Peyer's patch (tissue), 4 donors: ENCODE measurements around the gene PSMD14. TPM values are rescaled to one million over a fixed set of nuclear protein-coding genes. Genes with fewer than 3 reads are reported as not detected.

ENCODE experiments used
- DNase-seq, 3 donors: peaks; one replicate each; pipeline ENCODE4 v3.0.0-alpha.2; 2017 to 2019
- H3K27ac ChIP-seq, 4 donors: fragments of 200-600 bp; sonication (generic); one replicate each; pipeline ENCODE4 v1.5.1; 2016 to 2019
- H3K27me3 ChIP-seq, 2 donors: fragments of 200-600 bp; sonication (generic); one replicate each; pipeline ENCODE4 v1.5.1; 2019
- H3K36me3 ChIP-seq, 3 donors: fragments of 200-600 bp; sonication (generic); one replicate each; pipeline ENCODE4 v1.5.1; 2016 to 2019
- H3K4me1 ChIP-seq, 4 donors: fragments of 200-600 bp; sonication (generic); one replicate each; pipeline ENCODE4 v1.5.1; 2016 to 2019
- H3K4me3 ChIP-seq, 4 donors: fragments of 200-600 bp; sonication (generic); 1 replicate in 3 of 4; 2 replicates in 1 of 4; pipeline ENCODE4 v1.5.1; 2016 to 2019; ENCODE audit warnings: mild to moderate bottlenecking in 1 of 4
- H3K9me3 ChIP-seq, 4 donors: fragments of 200-600 bp; sonication (generic); one replicate each; pipeline ENCODE4 v1.5.1; 2016 to 2019; ENCODE audit warnings: mild to moderate bottlenecking in 1 of 4
- CTCF ChIP-seq, 6 experiments: fragments of 450-650 bp in 4 of 6; fragments of 200-600 bp in 2 of 6; sonication (generic) in 1 of 6; IDR thresholded peaks; one replicate each; pipeline ENCODE4 v1.5.1; 2017 to 2019; ENCODE audit warnings: antibody characterized with exemption in 6 of 6, mild to moderate bottlenecking in 3 of 6, moderate library complexity in 1 of 6
- POLR2A ChIP-seq, 2 donors: fragments of 450-650 bp; IDR thresholded peaks; one replicate each; pipeline ENCODE4 v1.5.1; 2017; ENCODE audit warnings: antibody characterized with exemption in 2 of 2, mild to moderate bottlenecking in 2 of 2, moderate library complexity in 2 of 2
- small RNA-seq, 2 donors: library from RNA; depleted of rRNA; stranded (forward); fragments of <200 nt; gene quantifications; one replicate each; pipeline ENCODE3, GENCODE V24; 2016
- total RNA-seq, 4 donors: library from RNA; depleted of rRNA; stranded (reverse); fragments of >200 nt; gene quantifications; one replicate each; pipeline ENCODE4 v1.1.0, GENCODE V29; 2016

The PSMD14 gene
- total RNA-seq, 4 donors from 2014 or later: 22.3 to 35.1 (median 24.6) TPM

GRCh38 chr2:161436411-161436810, 128.2 kb downstream of the PSMD14 start:
- H3K27ac ChIP-seq: no peak overlapping the region
- no peak overlapping the region for H3K4me3 ChIP-seq
- TF ChIP-seq CTCF (IDR thresholded peaks at IDR 0.05) (no peak), POLR2A (IDR thresholded peaks at IDR 0.05) (no peak)
- H3K36me3 ChIP-seq: no peaks in the 10 kb centered on the region
- no peaks in the 10 kb centered on the region for H3K27me3 ChIP-seq
- H3K9me3 ChIP-seq: peaks cover 0 to 3% (median 0%) of the 10 kb centered on the region in 4 donors
- no peaks in the 10 kb centered on the region for H3K4me1 ChIP-seq
- DNase-seq: no peak

- TF ChIP-seq POLR2A (IDR thresholded peaks at IDR 0.05) (no peak), CTCF (IDR thresholded peaks at IDR 0.05) (no peak)
- H3K36me3 ChIP-seq: no peaks in the 10 kb centered on the region
- no peak overlapping the region for H3K27ac ChIP-seq
- no peak for DNase-seq
- H3K27me3 ChIP-seq: no peaks in the 10 kb centered on the region
- no peaks in the 10 kb centered on the region for H3K4me1 ChIP-seq
- peaks cover 0 to 3% (median 0%) of the 10 kb centered on the region in 4 donors for H3K9me3 ChIP-seq
- H3K4me3 ChIP-seq: no peak overlapping the region
Measured at GRCh38 chr2:161438598-161438997, 130.4 kb downstream of the PSMD14 start.

GRCh38 chr2:161445097-161445496, 136.9 kb downstream of the PSMD14 start:
- H3K27me3 ChIP-seq: no peaks in the 10 kb centered on the region
- no peak for DNase-seq
- H3K9me3 ChIP-seq: no peaks in the 10 kb centered on the region
- no peak for TF ChIP-seq CTCF (IDR thresholded peaks at IDR 0.05)
- H3K36me3 ChIP-seq: no peaks in the 10 kb centered on the region
- no peaks in the 10 kb centered on the region for H3K4me1 ChIP-seq
- no peak overlapping the region for H3K4me3 ChIP-seq
- no peak overlapping the region for H3K27ac ChIP-seq

- no peak for DNase-seq
- no peak for TF ChIP-seq CTCF (IDR thresholded peaks at IDR 0.05)
- TF ChIP-seq POLR2A (IDR thresholded peaks at IDR 0.05): no peak
- Histone ChIP-seq H3K4me1 (no peaks in the 10 kb centered on the region), H3K4me3 (no peak overlapping the region), H3K27ac (no peak overlapping the region), H3K9me3 (no peaks in the 10 kb centered on the region), H3K27me3 (no peaks in the 10 kb centered on the region), H3K36me3 (no peaks in the 10 kb centered on the region)
Measured at GRCh38 chr2:161448431-161448830, 140.2 kb downstream of the PSMD14 start.

Small RNA genes lying within 50 kb of the gene (small RNA-seq; reads per million reads assigned to genes)
- 0 reads per million in 2 donors for gene RNA5SP108

Other genes starting within 250 kb of the PSMD14 start
- 10 to 100 TPM; 63.8 to 97.7 (median 88.8) TPM for gene TANK, start 148.0 kb upstream of the PSMD14 start, total RNA-seq
- not detected for gene TBR1, start 107.9 kb downstream of the PSMD14 start, total RNA-seq